ENCODE data around the gene ZNF428. TPM values are rescaled to one million over a fixed set of nuclear protein-coding genes. Genes with fewer than 3 reads are reported as not detected.
"Not testable (repeated sequence)": the region's sequence is repeated elsewhere in the genome, so short reads cannot be mapped to it uniquely, and the experiment has no call there.

The ZNF428 gene
- total RNA-seq, 4 donors from 2014 or later, result 3.0 to 17.1 (median 15.1) TPM

DNA sequence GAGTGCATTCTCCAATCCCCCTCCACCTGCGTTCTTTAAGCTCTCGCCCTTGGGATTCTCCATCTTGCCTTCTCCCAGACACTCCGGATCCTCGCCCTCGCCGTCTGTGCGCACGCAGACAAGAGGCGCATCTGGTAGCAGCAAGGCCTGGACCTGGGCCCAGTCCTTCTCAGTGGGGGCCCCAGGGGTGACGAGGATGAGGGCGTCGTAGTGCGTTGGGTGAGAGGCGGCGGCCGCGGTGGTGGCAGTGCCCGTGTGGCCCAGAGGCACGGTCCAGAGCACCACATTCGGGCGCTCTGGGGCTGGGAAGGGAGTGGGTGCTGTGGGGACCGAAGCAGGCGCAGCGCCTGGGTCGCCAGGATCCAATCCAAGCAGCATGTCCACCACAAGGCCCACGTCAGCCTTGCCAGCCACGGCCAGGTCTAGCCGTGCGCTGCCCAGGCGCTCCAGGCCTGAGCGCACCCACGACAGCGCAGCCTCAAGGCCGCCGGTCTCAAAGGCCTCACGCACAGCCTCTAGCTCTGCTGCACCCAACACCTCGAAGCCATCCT, 26.6 kb downstream of the ZNF428 start:
- Histone ChIP-seq H3K27me3 (no peaks in the 10 kb centered on the region), H3K27ac (no peak overlapping the region), H3K4me1 (peaks cover 25 to 36% (median 29%) of the 10 kb centered on the region in 4 donors), H3K36me3 (peaks cover 0 to 14% (median 6%) of the 10 kb centered on the region in 4 donors), H3K9me3 (no peaks in the 10 kb centered on the region), H3K4me3 (no peak overlapping the region)
- DNase-seq, result no peak
- intact Hi-C loops (cut with DNase I; ENCODE audit: low total_unique reads), result loop anchor here (1.0 to 10.0 kb wide), 2 partner anchors 33 to 58 kb away; partner anchors contain the start of gene ZNF575
- in situ Hi-C loops (cut with MboI; ENCODE audit: low pct_ligation_motif_present in 1 of 4, low pct_unique_long_range_greater_than_20kb in 1 of 4, low sequenced_read_pairs in 3 of 4), result no loop called here
- TF ChIP-seq POLR2AphosphoS5 (IDR thresholded peaks at IDR 0.05) (no peak), EP300 (IDR thresholded peaks at IDR 0.05; ENCODE audit: low read depth) (no peak)
- WGBS, 2 donors (ENCODE audit: low coverage in 1 of 2), result 96 to 100% methylated on average over 2 to 32 of the region's 37 CpGs

DNA sequence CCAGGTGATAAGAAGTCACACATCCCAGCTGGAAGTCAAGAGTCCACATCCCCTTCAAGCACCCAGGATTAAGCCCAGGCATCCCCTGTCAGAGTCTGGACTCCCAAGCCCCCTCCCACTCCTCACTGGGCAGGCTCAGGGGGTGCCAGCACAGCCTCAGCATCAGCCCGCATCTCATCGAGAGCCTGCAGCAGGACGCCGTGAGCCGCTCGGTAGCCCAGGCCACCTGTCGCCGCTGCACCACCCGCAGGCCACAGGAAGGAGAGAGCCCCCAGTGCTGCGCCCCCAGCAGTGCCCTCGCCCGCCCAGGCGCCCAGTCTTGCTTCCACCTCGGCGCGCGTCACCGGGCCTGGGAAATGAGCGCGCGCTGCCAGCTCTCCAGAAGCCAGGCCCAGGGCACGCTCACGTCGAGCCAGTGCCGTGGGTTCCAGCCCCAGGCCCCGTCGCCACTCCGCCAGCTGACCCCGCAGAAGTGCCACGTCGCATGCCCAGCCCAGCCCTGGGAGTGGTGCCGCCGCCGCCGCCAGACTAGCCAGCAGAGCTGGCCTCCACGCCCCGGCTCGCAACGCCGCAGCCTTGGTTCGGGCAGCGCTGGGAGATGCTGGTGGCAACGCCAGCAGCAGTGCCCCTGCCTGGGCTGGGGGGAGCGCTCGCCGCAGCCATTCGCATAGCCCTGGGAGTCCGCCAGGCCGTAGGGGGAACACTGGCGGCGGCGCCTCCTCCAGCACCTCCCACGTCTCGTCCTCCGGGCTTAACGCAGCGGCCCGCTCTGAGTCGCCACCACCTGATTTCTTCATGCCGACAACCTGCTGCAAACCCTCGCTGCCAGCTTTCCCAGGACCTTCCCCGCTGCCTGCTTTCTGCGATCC, 27.3 kb downstream of the ZNF428 start:
- DNase-seq, result no peak
- Histone ChIP-seq H3K27me3 (no peaks in the 10 kb centered on the region), H3K27ac (no peak overlapping the region), H3K4me3 (no peak overlapping the region), H3K36me3 (peaks cover 0 to 14% (median 6%) of the 10 kb centered on the region in 4 donors), H3K4me1 (peaks cover 18 to 29% (median 22%) of the 10 kb centered on the region in 4 donors), H3K9me3 (no peaks in the 10 kb centered on the region)
- in situ Hi-C loops (cut with MboI; ENCODE audit: low pct_ligation_motif_present in 1 of 4, low pct_unique_long_range_greater_than_20kb in 1 of 4, low sequenced_read_pairs in 3 of 4) (no loop called here), intact Hi-C loops (cut with DNase I; ENCODE audit: low total_unique reads) (loop anchor here (1.0 to 10.0 kb wide), 2 partner anchors 32 to 57 kb away; partner anchors contain the start of gene ZNF575)
- 97 to 99% methylated on average over 6 to 44 of the region's 63 CpGs for WGBS, 2 donors (ENCODE audit: low coverage in 1 of 2)
- TF ChIP-seq, protein P1, sequence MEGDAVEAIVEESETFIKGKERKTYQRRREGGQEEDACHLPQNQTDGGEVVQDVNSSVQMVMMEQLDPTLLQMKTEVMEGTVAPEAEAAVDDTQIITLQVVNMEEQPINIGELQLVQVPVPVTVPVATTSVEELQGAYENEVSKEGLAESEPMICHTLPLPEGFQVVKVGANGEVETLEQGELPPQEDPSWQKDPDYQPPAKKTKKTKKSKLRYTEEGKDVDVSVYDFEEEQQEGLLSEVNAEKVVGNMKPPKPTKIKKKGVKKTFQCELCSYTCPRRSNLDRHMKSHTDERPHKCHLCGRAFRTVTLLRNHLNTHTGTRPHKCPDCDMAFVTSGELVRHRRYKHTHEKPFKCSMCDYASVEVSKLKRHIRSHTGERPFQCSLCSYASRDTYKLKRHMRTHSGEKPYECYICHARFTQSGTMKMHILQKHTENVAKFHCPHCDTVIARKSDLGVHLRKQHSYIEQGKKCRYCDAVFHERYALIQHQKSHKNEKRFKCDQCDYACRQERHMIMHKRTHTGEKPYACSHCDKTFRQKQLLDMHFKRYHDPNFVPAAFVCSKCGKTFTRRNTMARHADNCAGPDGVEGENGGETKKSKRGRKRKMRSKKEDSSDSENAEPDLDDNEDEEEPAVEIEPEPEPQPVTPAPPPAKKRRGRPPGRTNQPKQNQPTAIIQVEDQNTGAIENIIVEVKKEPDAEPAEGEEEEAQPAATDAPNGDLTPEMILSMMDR (IDR thresholded peaks at IDR 0.05), result no peak
- TF ChIP-seq POLR2AphosphoS5 (IDR thresholded peaks at IDR 0.05) (no peak), POLR2A (IDR thresholded peaks at IDR 0.05) (no peak), EP300 (IDR thresholded peaks at IDR 0.05; ENCODE audit: low read depth) (no peak)

DNA sequence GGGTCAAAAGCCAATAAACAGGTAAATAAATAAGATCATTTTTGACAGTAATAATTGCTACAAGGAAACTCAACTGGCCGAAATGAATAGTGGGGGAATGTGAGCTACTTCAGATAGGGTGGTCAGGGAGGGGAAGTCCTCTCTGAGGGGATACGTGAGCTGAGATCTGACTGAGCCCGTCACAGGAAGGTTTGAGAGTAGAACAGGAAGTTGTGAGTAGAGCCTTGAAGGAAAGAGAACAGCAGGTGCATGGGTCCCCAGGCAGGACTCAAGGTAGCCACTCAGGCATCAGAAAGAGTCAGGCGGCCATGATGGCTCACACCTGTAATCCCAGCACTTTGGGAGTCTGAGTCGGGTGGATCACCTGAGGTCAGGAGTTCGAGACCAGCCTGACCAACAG, 29.8 kb downstream of the ZNF428 start:
- WGBS, 2 donors (ENCODE audit: low coverage in 1 of 2), result 49 to 70% methylated on average over 3 to 6 of the region's 6 CpGs
- intact Hi-C loops (cut with DNase I; ENCODE audit: low total_unique reads) (loop anchor here (10.0 kb wide), 1 partner anchor 55 kb away; the partner anchor contains the start of gene ZNF575), in situ Hi-C loops (cut with MboI; ENCODE audit: low pct_ligation_motif_present in 1 of 4, low pct_unique_long_range_greater_than_20kb in 1 of 4, low sequenced_read_pairs in 3 of 4) (no loop called here)
- H3K36me3 ChIP-seq, result peaks cover 0 to 14% (median 6%) of the 10 kb centered on the region in 4 donors
- H3K9me3 ChIP-seq, result no peaks in the 10 kb centered on the region
- no peaks in the 10 kb centered on the region for H3K27me3 ChIP-seq
- DNase-seq, result no peak
- H3K4me3 ChIP-seq, result no peak overlapping the region
- H3K4me1 ChIP-seq, result peaks cover 9 to 17% (median 11%) of the 10 kb centered on the region in 4 donors
- TF ChIP-seq POLR2AphosphoS5 (IDR thresholded peaks at IDR 0.05) (no peak), POLR2A (IDR thresholded peaks at IDR 0.05) (no peak), EP300 (IDR thresholded peaks at IDR 0.05; ENCODE audit: low read depth) (no peak)
- TF ChIP-seq, protein P1 (IDR thresholded peaks at IDR 0.05), result no peak
- H3K27ac ChIP-seq, result no peak overlapping the region

DNA sequence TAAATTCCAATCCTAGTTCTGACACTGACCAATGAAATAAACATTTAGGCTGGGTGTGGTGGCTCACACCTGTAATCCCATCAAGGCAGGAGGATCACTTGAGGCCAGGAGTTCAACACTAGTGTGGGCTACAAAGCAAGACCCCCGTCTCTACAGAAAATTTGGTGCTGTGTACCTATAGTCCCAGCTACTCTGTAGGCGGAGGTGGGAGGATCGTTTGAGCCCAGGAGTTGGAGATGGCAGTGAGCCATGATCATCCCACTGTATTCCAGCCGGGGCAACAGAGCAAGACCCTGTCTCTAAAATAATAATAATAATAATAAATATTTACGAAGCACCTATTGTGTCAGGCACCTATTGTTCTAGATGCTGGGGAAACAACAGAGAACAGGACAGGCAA, 30.2 kb downstream of the ZNF428 start:
- peaks cover 5 to 12% (median 7%) of the 10 kb centered on the region in 4 donors for H3K4me1 ChIP-seq
- no peak for DNase-seq
- no peak for TF ChIP-seq EP300 (IDR thresholded peaks at IDR 0.05; ENCODE audit: low read depth)
- TF ChIP-seq, protein P1 (IDR thresholded peaks at IDR 0.05), result no peak
- H3K27ac ChIP-seq, result no peak overlapping the region
- H3K4me3 ChIP-seq, result no peak overlapping the region
- WGBS, 2 donors (ENCODE audit: low coverage in 1 of 2), result 87 to 100% methylated on average over 2 to 5 of the region's 5 CpGs
- peaks cover 0 to 14% (median 6%) of the 10 kb centered on the region in 4 donors for H3K36me3 ChIP-seq
- intact Hi-C loops (cut with DNase I; ENCODE audit: low total_unique reads), result no loop called here
- H3K9me3 ChIP-seq, result no peaks in the 10 kb centered on the region
- H3K27me3 ChIP-seq, result no peaks in the 10 kb centered on the region
- in situ Hi-C loops (cut with MboI; ENCODE audit: low pct_ligation_motif_present in 1 of 4, low pct_unique_long_range_greater_than_20kb in 1 of 4, low sequenced_read_pairs in 3 of 4), result no loop called here

DNA sequence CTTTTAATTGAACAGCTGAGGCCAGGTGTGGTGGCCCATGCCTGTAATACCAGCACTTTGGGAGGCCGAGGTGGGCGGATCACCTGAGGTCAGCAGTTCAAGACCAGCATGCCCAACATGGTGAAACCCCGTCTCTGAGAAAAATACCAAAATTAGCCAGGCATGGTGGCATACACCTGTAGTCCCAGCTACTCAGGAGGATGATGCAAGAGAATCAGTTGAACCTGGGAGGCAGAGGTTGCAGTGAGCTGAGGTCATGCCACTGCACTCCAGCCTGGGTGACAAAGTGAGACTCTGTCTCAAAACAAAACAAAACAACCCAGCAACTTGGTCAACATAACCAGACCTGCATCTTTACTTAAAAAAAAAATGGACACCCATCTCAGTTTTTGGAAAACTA, 32.4 kb downstream of the ZNF428 start:
- H3K27ac ChIP-seq; intact Hi-C loops (cut with DNase I; ENCODE audit: low total_unique reads); H3K4me1 ChIP-seq; in situ Hi-C loops (cut with MboI; ENCODE audit: low pct_ligation_motif_present in 1 of 4, low pct_unique_long_range_greater_than_20kb in 1 of 4, low sequenced_read_pairs in 3 of 4); H3K36me3 ChIP-seq; H3K4me3 ChIP-seq; H3K9me3 ChIP-seq; DNase-seq; H3K27me3 ChIP-seq: not testable (repeated sequence)
- WGBS, 2 donors (ENCODE audit: low coverage in 1 of 2), result 93 to 96% methylated on average over 3 of the region's 3 CpGs

All from transverse colon (tissue), 4 donors.